Measurements from ENCODE around the gene RAB13. TPM values are rescaled to one million over a fixed set of nuclear protein-coding genes. Genes with fewer than 3 reads are reported as not detected.

RAB13 gene
- total and polyA plus RNA-seq, 2 of the 4 experiments (the other 2 are of a cell fraction), result 42.3 to 249 TPM

DNA sequence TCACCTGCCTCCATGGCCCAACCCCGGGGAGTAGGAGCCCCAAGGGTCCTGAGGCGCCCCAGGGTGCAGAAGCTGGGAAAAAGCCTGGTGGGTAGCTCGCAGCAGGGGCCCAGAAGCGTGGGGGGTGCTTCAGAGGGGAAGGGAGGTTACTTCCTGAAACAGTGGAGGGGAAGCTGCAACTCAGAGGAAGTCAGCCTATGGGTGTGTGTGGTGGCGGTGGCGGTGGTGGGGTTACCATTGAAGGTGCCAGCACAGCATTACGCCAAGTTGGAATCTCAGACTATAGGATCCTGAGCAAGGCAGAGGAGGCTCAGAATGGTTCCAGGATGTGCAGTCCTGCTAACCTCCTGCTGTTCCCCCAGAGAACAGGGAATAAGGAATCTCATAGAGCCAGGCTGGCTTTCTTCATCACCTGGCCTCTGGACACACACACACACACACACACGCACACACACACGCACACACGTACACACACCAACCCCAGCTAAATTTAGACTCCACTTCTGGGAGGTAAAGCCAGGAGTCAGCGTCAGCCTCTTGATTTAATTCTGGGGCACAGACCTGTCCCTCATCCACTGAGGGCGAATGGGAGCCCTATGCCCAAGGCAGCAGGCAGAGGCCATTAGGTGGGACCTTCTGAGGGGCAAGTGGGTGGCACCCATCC lies 40.9 kb downstream of the RAB13 start:
- Histone ChIP-seq H3K4me3 (ENCODE audit: insufficient read depth, low read depth, low read length) (peak overlapping the region; percentile 98), H4K5ac (ENCODE audit: low read depth, low read length) (peak overlapping the region; percentile 86), H3K9me1 (ENCODE audit: insufficient read depth, low read length) (peaks cover 18% of the 10 kb centered on the region; the same call in 1 of the 2 replicates), H4K8ac (ENCODE audit: low read depth in 2 of 2, low read length in 2 of 2) (peak overlapping the region; percentile 90 to 91), H2BK20ac (ENCODE audit: low read depth, low read length) (peak overlapping the region; percentile 25; the same call in 1 of the 2 replicates), H3K27me3 (ENCODE audit: control insufficient read depth, insufficient read depth, low read length) (no peaks in the 10 kb centered on the region), H2BK15ac (ENCODE audit: low read depth, low read length) (peak overlapping the region; percentile 65; the same call in 1 of the 3 replicates), H3K18ac (ENCODE audit: low read depth, low read length) (peak overlapping the region; percentile 85), H3K27ac (ENCODE audit: insufficient read depth, low read length) (peak overlapping the region; percentile 97), H3K4ac (ENCODE audit: low read depth, low read length) (peak overlapping the region; percentile 87), H3K4me2 (ENCODE audit: low read depth, low read length) (peak overlapping the region; percentile 100), H3K4me1 (ENCODE audit: control insufficient read depth, insufficient read depth, low read length) (peaks cover 9% of the 10 kb centered on the region), H4K91ac (ENCODE audit: insufficient read depth, low read depth, low read length) (peak overlapping the region; percentile 70), H2BK120ac (ENCODE audit: low read depth, low read length) (peak overlapping the region; percentile 52; the same call in 1 of the 2 replicates), H3K23ac (ENCODE audit: low read depth, low read length) (peak overlapping the region; percentile 58), H2AK5ac (ENCODE audit: low read depth, low read length) (peak overlapping the region; percentile 96), H2BK5ac (ENCODE audit: low read depth, low read length, poor library complexity, severe bottlenecking) (peak overlapping the region; percentile 93), H2AFZ (replicated peaks; ENCODE audit: low read length, poor library complexity) (peak overlapping the region; percentile 97), H4K20me1 (ENCODE audit: insufficient read depth, low read length) (peaks cover 11% of the 10 kb centered on the region), H3K9me3 (ENCODE audit: control insufficient read depth, insufficient read depth, low read length) (no peaks in the 10 kb centered on the region), H3K9ac (ENCODE audit: low read depth, low read length) (peak overlapping the region; percentile 98), H2AK9ac (replicated peaks; ENCODE audit: low read depth, low read length, poor library complexity) (peak overlapping the region; percentile 99), H3K56ac (ENCODE audit: extremely low read depth, insufficient read depth, low read length) (peak overlapping the region; percentile 81; the same call in 1 of the 2 replicates), H3K79me1 (ENCODE audit: low read depth in 1 of 2, low read length in 2 of 2) (peaks cover 15 to 54% of the 10 kb centered on the region in 2 experiments), H3K36me3 (ENCODE audit: control insufficient read depth, insufficient read depth, low read length) (peaks cover 41% of the 10 kb centered on the region), H3K14ac (replicated peaks; ENCODE audit: low read depth, low read length) (peak overlapping the region; percentile 96)
- no peak; the same call in 1 of the 2 replicates for ATAC-seq (ENCODE audit: low read depth)
- DNase-seq, result peak; percentile 46
- in situ Hi-C loops (cut with MboI; ENCODE audit: low sequenced_read_pairs) (loop anchor here (5.0 kb wide), 1 partner anchor 148 kb away; no protein-coding TSS in a partner anchor), intact Hi-C loops (cut with micrococcal nuclease) (no loop called here), dilution Hi-C loops (cut with HindIII; ENCODE audit: low sequenced_read_pairs, unreplicated experiment) (no loop called here)
- TF ChIP-seq MAZ (IDR thresholded peaks at IDR 0.05; ENCODE audit: borderline replicate concordance, low read depth, low read length) (no peak), CHD1 (IDR thresholded peaks at IDR 0.05; ENCODE audit: low read depth, low read length) (0 out of 2 replicates have a peak, but pooled peaks have one; percentile 11)
- ChIA-PET POLR2A (ENCODE audit: unreplicated experiment) (no interaction called here), CTCF (interaction anchor here (1.2 kb wide), 1 partner anchor 18 kb away, joined by 10 read pairs; the partner anchor contains the start of gene SLC39A1)
- BruUV-seq (replicated peaks), result no TSS peak
- no CpG with 5 or more reads among the region's 12 CpGs for WGBS, 2 experiments (ENCODE audit: extremely low coverage in 2 of 2, insufficient read length in 1 of 2)
